Ascending aorta (tissue), 2 donors: ENCODE data around the gene PSMD5. TPM values are rescaled to one million over a fixed set of nuclear protein-coding genes. Genes with fewer than 3 reads are reported as not detected.
A peak's percentile ranks its signal among the peaks of the same experiment; 100 is the strongest.

Experiments used
- DNase-seq, 2 donors: peaks; one replicate each; pipeline ENCODE4 v3.0.0-alpha.2; 2019; ENCODE audit warnings: low spot score in 2 of 2
- H3K27ac ChIP-seq, 2 donors: fragments of 200-600 bp; sonication (generic); one replicate each; pipeline ENCODE4 v1.5.1; 2016 to 2017; ENCODE audit warnings: mild to moderate bottlenecking in 1 of 2
- H3K27me3 ChIP-seq: fragments of 200-600 bp; sonication (generic); one replicate; pipeline ENCODE4 v1.5.1; 2017
- H3K36me3 ChIP-seq, 2 donors: fragments of 200-600 bp; sonication (generic); one replicate each; pipeline ENCODE4 v1.5.1; 2016
- H3K4me1 ChIP-seq, 2 donors: fragments of 200-600 bp; sonication (generic); one replicate each; pipeline ENCODE4 v1.5.1; 2016 to 2017; ENCODE audit warnings: mild to moderate bottlenecking in 1 of 2
- H3K4me3 ChIP-seq, 2 donors: fragments of 200-600 bp; sonication (generic); one replicate each; pipeline ENCODE4 v1.5.1; 2016 to 2017; ENCODE audit warnings: mild to moderate bottlenecking in 1 of 2
- H3K9me3 ChIP-seq, 2 donors: fragments of 200-600 bp; sonication (generic); one replicate each; pipeline ENCODE4 v1.5.1; 2016
- intact Hi-C: fragments of 100-400 bp; cut with DNase I; formaldehyde crosslinking; loops from one replicate; pipeline ENCODE4 v1.15.1; 2023
- total RNA-seq: library from RNA; depleted of rRNA; stranded (reverse); fragments of >200 nt; gene quantifications from one replicate; pipeline ENCODE4 v1.1.0, GENCODE V29; 2016
- TF ChIP-seq, protein P1 (sequence below), 3 experiments: fragments of 200-600 bp in 2 of 3; fragments of 450-650 bp in 1 of 3; sonication (generic) in 2 of 3; IDR thresholded peaks; one replicate each; pipeline ENCODE4 v1.5.1; 2016 to 2019; ENCODE audit warnings: antibody characterized with exemption in 3 of 3, mild to moderate bottlenecking in 1 of 3, moderate library complexity in 1 of 3

Gene PSMD5
- total RNA-seq, 1 donor from 2014 or later, result 18.2 TPM

DNA sequence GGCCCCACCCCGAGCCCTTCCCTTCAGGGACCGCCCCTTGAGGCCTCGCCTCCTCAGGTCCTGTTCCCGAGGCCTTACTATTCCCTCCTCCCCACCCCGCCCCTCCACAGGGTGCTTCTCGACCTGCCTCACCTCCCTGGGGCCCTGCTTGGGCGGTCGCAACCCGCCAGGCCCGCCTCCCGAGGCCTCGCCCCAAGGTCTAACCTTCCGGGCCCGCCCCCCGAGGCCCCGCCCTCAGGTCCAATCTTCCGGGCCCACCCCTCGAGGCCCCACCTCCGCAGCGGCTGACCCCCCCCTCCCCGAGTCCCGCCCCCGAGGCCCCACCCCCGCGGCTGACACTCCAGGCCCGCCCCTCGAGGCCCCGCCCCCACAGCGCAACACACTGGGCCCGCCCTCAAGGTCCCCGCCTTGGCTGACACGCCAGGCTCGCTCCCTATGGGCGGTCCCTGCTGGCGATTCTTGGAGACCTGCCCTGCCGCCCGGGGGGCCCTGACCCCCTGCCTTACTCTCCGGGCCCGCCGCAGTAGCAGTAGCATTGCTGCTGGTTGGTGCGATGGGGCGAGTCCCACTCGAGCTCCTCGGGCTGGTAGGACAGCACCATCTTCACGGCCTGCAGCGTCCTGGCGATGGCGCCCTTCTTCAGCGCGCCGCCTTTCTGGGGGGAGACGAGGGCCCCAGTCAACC is 26.1 kb upstream of the PSMD5 start:
- peaks cover 24 to 37% of the 10 kb centered on the region in 2 donors for H3K36me3 ChIP-seq
- H3K27ac ChIP-seq, result peak overlapping the region; percentile 83 to 85
- H3K4me1 ChIP-seq, result peaks cover 5 to 16% of the 10 kb centered on the region in 2 donors
- peak overlapping the region; percentile 54 to 62 for H3K4me3 ChIP-seq
- H3K9me3 ChIP-seq, result no peaks in the 10 kb centered on the region
- TF ChIP-seq, protein P1, sequence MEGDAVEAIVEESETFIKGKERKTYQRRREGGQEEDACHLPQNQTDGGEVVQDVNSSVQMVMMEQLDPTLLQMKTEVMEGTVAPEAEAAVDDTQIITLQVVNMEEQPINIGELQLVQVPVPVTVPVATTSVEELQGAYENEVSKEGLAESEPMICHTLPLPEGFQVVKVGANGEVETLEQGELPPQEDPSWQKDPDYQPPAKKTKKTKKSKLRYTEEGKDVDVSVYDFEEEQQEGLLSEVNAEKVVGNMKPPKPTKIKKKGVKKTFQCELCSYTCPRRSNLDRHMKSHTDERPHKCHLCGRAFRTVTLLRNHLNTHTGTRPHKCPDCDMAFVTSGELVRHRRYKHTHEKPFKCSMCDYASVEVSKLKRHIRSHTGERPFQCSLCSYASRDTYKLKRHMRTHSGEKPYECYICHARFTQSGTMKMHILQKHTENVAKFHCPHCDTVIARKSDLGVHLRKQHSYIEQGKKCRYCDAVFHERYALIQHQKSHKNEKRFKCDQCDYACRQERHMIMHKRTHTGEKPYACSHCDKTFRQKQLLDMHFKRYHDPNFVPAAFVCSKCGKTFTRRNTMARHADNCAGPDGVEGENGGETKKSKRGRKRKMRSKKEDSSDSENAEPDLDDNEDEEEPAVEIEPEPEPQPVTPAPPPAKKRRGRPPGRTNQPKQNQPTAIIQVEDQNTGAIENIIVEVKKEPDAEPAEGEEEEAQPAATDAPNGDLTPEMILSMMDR (IDR thresholded peaks at IDR 0.05), result peak; percentile 49 to 71 (median 61)
- H3K27me3 ChIP-seq, result no peaks in the 10 kb centered on the region
- intact Hi-C loops, result loop anchor here (1.0 to 5.0 kb wide), 5 partner anchors 26 to 333 kb away; partner anchors contain the start of genes CNTRL, FBXW2 and RAB14
- peak; percentile 88 to 98 for DNase-seq

DNA sequence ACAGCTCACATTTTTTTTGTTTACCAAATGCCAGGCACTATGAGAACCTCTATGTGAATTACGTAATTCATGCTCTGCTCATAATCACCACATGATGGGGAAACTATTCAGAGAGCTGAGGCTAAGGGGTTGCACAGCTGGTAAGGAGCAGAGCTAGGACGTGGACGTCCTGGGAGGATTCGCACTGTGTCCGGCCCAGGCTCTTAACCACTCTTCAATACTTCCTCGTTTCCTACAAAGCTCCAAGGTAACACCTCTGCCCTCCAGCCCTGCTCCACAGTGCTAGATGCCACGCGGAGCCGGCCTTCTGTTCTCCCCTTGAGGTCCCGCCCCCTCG is 25.6 kb upstream of the PSMD5 start:
- Histone ChIP-seq H3K4me3 (peak overlapping the region; percentile 52 to 62), H3K9me3 (no peaks in the 10 kb centered on the region), H3K27me3 (no peaks in the 10 kb centered on the region), H3K4me1 (peaks cover 5 to 16% of the 10 kb centered on the region in 2 donors), H3K27ac (peak overlapping the region; percentile 83 to 85), H3K36me3 (peaks cover 21 to 37% of the 10 kb centered on the region in 2 donors)
- intact Hi-C loops, result loop anchor here (1.0 to 5.0 kb wide), 5 partner anchors 25 to 334 kb away; partner anchors contain the start of genes CNTRL, FBXW2 and RAB14
- TF ChIP-seq, protein P1 (IDR thresholded peaks at IDR 0.05), result no peak
- no peak for DNase-seq

DNA sequence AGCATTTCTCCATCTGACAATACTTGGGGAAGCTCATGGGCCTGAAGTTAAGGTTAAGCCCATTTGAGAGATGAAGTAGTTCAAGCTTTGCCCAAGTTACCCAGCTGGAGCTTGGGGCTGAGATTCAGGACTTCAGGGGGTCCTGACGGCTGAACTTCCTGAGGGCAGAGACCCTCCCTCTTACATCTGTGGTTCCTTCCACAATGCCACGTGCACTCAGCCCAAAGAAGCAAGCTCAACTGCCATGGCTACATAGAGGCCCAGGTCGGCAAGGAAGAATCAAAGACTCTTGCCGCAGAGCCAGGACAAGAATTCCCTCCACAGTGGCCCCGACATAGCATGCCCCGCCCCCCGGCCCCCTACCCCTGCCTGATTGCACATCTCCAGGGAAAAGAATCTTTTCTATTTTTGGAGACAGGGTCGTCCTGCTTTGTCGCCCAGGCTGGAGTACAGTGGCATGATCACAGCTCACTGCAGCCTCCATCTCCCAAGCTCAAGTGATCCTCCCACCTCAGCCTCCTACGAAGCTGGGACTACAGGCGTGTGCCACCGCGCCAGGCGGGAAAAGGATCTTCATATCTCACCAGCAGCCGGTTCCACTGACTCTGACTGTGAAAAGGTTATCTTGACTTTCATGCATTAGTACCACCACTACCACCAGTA is 25.1 kb upstream of the PSMD5 start:
- intact Hi-C loops, result loop anchor here (1.0 to 5.0 kb wide), 5 partner anchors 25 to 334 kb away; partner anchors contain the start of genes CNTRL, FBXW2 and RAB14
- H3K36me3 ChIP-seq, result peaks cover 26 to 37% of the 10 kb centered on the region in 2 donors
- no peaks in the 10 kb centered on the region for H3K27me3 ChIP-seq
- peak overlapping the region; percentile 83 to 85 for H3K27ac ChIP-seq
- no peaks in the 10 kb centered on the region for H3K9me3 ChIP-seq
- no peak for DNase-seq
- TF ChIP-seq, protein P1 (IDR thresholded peaks at IDR 0.05), result no peak
- peaks cover 5 to 16% of the 10 kb centered on the region in 2 donors for H3K4me1 ChIP-seq
- H3K4me3 ChIP-seq, result peak overlapping the region; percentile 52 to 62

DNA sequence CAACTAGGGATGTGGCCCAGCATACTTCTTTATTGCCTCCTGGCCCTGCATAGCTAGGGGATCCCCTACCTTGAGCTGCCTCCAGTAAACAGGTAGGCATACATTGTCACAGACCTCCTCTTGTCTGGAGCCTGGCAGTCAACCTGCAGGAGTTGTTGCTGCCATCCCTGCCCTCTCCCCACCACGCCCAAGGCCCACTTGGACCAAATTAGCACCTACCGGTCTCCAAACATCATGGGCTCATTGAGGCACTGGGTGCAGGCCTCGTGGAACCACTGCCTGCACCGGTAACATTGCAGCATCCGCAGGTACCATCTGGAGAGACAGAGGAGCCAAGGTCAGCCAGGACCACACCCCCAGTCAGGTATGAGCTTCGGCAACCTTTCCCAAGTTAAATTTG is 23.9 kb upstream of the PSMD5 start:
- Histone ChIP-seq H3K9me3 (no peaks in the 10 kb centered on the region), H3K4me3 (no peak overlapping the region), H3K36me3 (peaks cover 33 to 45% of the 10 kb centered on the region in 2 donors), H3K27me3 (no peaks in the 10 kb centered on the region), H3K27ac (no peak overlapping the region), H3K4me1 (peaks cover 5 to 16% of the 10 kb centered on the region in 2 donors)
- intact Hi-C loops, result loop anchor here (5.0 kb wide), 2 partner anchors 74 to 336 kb away; partner anchors contain the start of genes FBXW2 and RAB14
- TF ChIP-seq, protein P1 (IDR thresholded peaks at IDR 0.05), result no peak
- DNase-seq, result no peak

DNA sequence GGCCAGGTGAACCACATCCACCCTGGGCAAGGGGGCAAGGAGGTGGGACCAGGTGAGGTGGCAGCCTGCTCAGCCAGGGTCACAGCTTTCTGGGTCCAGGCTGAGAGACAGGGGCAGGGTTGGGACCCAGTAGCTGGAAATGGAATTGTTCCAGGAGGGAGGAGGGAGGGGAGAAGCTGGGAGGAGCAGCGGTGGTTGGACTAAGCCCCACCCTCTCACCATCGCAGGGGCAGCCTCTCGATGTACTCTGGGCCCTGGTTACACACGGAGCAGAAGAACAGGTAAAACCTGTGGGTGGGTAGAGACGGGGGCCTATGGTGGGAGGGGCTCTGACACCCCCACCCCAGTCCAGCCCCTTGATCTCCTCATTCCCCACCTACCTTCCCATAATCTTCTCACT is 23.1 kb upstream of the PSMD5 start:
- Histone ChIP-seq H3K27ac (peak overlapping the region in 1 of 2 donors; percentile 15), H3K9me3 (no peaks in the 10 kb centered on the region), H3K4me3 (no peak overlapping the region), H3K27me3 (no peaks in the 10 kb centered on the region), H3K36me3 (peaks cover 40 to 54% of the 10 kb centered on the region in 2 donors), H3K4me1 (peaks cover 5 to 16% of the 10 kb centered on the region in 2 donors)
- TF ChIP-seq, protein P1 (IDR thresholded peaks at IDR 0.05), result no peak
- DNase-seq, result no peak
- intact Hi-C loops, result loop anchor here (5.0 kb wide), 2 partner anchors 74 to 336 kb away; partner anchors contain the start of genes FBXW2 and RAB14
